Fibroblast of upper back skin (primary cell): ENCODE results near the gene WDR46.
A peak's percentile ranks its signal among the peaks of the same experiment; 100 is the strongest.

Source experiments
- DNase-seq: peaks from one replicate; pipeline ENCODE4 v3.0.0-alpha.2; 2013

WDR46 gene

DNA sequence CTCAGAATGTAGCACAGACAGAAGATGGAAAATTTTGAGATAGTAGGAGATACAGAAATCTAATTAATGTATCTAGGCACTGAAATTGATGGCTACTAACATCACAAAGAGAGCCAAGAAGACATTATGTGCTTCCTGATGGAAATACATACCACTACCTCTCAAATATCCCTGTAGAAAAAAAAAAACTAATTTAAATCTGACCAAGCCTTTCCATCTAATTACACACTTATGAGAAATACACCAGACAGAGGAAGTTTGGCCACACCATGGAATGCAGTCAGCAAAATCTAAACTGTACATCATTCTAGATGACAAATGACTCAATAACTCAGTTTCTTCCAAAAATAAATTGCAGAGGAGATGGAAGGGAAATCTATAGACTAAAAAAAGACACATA lies 36.3 kb downstream of the WDR46 start:
- peak; percentile 82 for DNase-seq

- peak; percentile 55 for DNase-seq
Measured at GRCh38 chr6:33251395-33252012, 37.5 kb downstream of the WDR46 start.

DNA sequence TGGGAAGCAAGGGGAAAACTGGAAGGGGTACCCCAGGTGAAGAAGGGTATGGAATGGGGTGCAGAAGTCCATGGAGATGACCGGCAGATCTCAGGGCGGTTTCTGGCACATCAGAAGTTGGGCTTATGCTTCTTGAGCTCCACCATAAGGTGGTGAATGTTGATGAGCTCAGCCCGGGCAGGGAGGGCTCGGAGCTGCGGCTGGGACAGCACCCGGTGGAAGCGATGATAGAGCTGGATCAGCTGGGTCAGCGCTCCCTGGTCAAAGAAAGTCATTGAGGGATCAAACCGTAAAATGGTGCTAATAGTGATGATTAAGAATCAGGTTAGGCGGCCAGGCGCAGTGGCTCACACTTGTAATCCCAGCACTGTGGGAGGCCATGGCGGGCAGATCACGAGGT lies 38.3 kb downstream of the WDR46 start:
- DNase-seq = no peak

DNA sequence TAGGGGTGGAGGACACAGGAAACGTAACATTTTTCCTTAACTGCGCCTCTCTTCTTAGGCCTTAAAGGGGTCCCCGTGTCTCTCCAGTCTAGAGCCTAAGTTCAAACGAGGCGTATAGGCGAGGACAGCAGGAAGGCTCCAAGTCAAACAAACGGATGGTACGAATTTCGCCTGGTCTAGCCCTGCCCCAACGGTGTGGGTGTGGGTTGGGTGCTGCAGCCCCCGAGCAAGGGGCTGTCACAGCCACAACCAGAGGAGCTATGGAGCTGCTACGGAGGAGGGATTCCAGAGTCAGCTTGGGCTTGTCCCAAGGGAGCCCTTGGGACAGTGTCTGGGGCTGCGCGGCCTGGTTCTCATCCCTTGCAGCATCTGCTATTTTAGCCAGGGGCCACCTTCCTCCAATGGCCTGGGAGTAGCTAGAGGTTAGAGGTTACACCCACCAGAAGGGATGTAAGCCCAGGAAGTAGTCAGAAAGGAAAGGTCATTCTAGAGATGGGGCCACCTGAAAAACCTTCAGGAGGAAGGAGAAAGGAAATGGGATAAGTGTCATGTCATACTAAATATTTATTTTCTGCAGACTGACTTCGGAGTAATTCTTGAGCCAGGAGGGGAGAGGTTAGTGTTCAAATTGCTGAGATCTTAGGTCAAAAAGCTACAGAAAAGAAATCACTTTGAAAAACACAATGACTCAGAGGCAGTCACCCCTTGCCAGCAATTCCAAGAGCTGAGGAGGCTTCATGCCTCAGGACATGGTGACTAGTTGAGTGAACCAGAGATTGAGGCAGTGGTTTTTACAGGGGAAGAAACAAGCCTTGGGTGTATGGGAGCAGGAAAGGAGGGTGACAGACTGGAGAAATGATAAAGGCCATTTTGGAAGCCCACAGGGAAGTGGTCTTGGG lies 39.1 kb downstream of the WDR46 start:
- DNase-seq = peak; percentile 75

DNA sequence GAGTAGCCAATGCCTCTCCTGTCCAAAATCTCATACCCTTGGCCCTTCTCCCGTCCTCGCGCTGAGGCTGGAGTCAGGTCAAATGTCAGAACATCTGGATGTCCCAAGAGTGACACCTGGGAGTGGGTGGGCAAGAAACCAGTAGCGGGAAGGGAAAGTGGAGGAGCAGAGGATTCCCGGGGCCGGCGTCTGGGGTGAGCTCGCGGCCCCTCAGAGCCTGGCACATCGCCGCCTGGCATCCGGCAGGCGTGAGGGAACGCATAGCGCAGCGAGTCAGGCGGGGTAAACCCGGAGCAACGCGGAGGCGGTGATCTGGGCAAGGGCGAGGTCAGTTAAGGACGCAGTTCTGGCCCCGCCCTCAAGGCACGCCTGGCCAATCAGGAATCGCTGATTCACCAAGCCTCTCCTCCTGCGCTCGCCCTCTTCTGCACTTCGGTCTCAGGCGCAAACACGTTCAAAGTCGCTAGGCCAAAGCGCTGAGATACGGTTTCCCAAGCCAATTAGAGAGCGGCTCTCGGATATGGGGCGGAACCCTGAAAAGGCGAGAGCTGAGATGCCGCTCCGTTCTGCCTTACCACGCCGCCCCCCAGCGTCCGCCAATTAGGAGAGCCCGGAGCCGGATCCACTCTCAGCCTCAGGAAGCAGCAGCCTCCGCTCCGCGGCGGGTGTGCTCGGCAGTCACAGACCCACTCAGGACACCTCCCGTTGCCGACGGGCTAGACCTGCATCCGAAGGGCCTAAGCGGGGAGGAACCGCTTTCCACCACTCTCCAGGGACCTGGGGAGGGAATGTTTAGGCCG lies 39.9 kb downstream of the WDR46 start:
- DNase-seq = peak; percentile 99

GRCh38 chr6:33248643-33248931 lies 40.5 kb downstream of the WDR46 start:
- no peak for DNase-seq

DNA sequence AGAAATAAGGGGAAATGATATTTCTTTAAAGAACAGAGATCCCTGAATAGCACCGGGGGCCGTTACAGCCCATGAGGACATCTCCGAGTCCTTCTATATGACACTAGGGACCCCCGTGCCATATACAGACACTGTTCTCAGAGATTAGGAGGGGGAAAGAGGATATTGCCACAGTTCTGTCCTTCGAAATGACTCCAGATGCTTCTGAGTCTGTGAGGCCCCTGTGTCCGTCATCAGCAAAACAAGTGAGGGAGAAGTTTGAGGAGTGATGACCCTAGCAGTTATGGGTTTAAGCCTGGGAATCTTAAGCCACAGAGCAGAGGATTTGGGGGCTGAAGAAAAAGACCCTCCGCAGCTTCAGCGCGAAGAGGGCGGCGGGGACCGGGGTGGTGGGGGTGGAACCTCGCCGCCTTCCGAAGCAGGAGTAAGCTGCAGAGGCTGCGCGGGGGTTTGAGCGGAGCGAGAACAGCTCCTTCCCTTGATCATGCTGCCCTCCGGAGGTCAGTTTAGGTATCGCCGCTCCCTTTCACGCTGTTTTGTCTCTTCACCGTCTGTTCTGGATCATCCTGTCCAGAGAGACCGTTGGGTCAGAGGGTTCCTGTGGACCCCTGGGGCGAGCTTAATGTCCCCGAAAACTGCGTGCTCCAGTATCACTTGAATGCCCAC lies 40.9 kb downstream of the WDR46 start:
- peak; percentile 84 for DNase-seq

GRCh38 chr6:33243476-33243875 lies 45.6 kb downstream of the WDR46 start:
- no peak for DNase-seq

DNA sequence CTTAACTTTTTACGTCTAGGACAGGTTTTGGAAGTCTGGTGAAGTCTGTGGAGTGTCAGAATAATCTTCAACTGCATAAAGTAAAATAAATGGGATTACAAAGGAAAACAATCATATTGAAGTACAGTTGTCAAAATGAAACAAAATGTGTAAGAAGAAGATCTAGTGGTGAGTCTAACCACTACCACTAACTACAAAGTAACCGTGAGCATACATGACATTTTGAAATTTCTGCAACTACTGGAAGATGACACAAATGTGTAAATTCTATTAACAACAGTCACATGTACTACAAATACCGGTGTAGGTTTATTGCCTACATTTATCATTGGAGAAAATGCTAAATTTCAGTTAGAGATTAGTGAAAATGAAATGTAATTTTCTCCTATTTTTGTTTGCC lies 47.1 kb downstream of the WDR46 start:
- no peak for DNase-seq

GRCh38 chr6:33237741-33238140 lies 51.3 kb downstream of the WDR46 start:
- no peak for DNase-seq

GRCh38 chr6:33236852-33237251 lies 52.2 kb downstream of the WDR46 start:
- no peak for DNase-seq

GRCh38 chr6:33236328-33236727 lies 52.7 kb downstream of the WDR46 start:
- no peak for DNase-seq

- DNase-seq = no peak
Measured at GRCh38 chr6:33235221-33235634, 53.8 kb downstream of the WDR46 start.
